K562 (cell line): ENCODE data around the gene SYT15. TPM values are rescaled to one million over a fixed set of nuclear protein-coding genes. Genes with fewer than 3 reads are reported as not detected.
"Not testable (repeated sequence)": the region's sequence is repeated elsewhere in the genome, so short reads cannot be mapped to it uniquely, and the experiment has no call there.

Experiments used
- ATAC-seq: fragments of 200-7000 bp; cut with Tn5 transposase; 3 replicates; pipeline ENCODE4 v1.9.1; 2020; ENCODE audit warnings: moderate library complexity
- BruUV-seq: library from RNA; stranded (reverse); fragments of 400-500 nt; replicated peaks from 2 replicates; lab custom pipeline; 2021; lab: Mats Ljungman, UMichigan
- CTCF ChIA-PET: fragments of 300-600 bp; formaldehyde crosslinking; extraction: SDS; loops from one replicate; lab custom pipeline; 2021; ENCODE audit warnings: low intra/inter-chr PET ratio; lab: Yijun Ruan, JAX
- POLR2A ChIA-PET: fragments of 300-600, 350-650 bp; sonication (Branson Sonifier 250); formaldehyde crosslinking; extraction: SDS; loops from one replicate; lab custom pipeline; 2021; ENCODE audit warnings: antibody characterized with exemption, inconsistent platforms; lab: Yijun Ruan, JAX
- DNase-seq, 4 experiments: peaks; one replicate each; pipeline versions ENCODE4 v3.0.0 to v3.0.0-alpha.2; 2011 to 2018; ENCODE audit warnings: low spot score in 3 of 4, mixed read lengths in 3 of 4; ENCODE audit errors: extremely low read depth in 1 of 4
- FAIRE-seq: peaks from 2 replicates; lab custom pipeline; 2011; peaks lifted over from hg19 to GRCh38; lab: Jason Lieb, UNC
- H2AFZ ChIP-seq: 2 replicates; pipeline ENCODE4 v1.6.0; 2011; ENCODE audit warnings: low read depth, low read length, control low read depth, inconsistent platforms
- H3K27ac ChIP-seq: fragments of 200-600 bp; 3 replicates; pipeline ENCODE4 v1.8.0; 2011; ENCODE audit warnings: low read depth, mild to moderate bottlenecking, control low read depth, inconsistent platforms, low read length, moderate library complexity, mixed read lengths; ENCODE audit errors: extremely low read depth
- H3K27me3 ChIP-seq, 2 experiments: fragments of 300-600 bp in 1 of 2; 2 replicates in 1 of 2; 3 replicates in 1 of 2; pipeline versions ENCODE4 v1.6.0 to v1.8.0; 2011; ENCODE audit warnings: inconsistent platforms in 2 of 2, low read length in 2 of 2, mild to moderate bottlenecking in 1 of 2, mixed read lengths in 1 of 2, moderate library complexity in 1 of 2; ENCODE audit not compliant: control insufficient read depth in 2 of 2, insufficient read depth in 2 of 2
- H3K36me3 ChIP-seq: fragments of 300-600 bp; 3 replicates; pipeline ENCODE4 v1.8.0; 2011; ENCODE audit warnings: mild to moderate bottlenecking, low read length, inconsistent platforms; ENCODE audit not compliant: control insufficient read depth, insufficient read depth
- H3K4me1 ChIP-seq, 2 experiments: fragments of 200-600 bp in 1 of 2; replicated peaks in 1 of 2; 2 replicates in 1 of 2; 3 replicates in 1 of 2; pipeline versions ENCODE4 v1.5.1 to v1.8.0; 2011; ENCODE audit warnings: inconsistent platforms in 2 of 2, low read length in 2 of 2, mild to moderate bottlenecking in 1 of 2, mixed read lengths in 1 of 2, moderate library complexity in 1 of 2; ENCODE audit not compliant: control insufficient read depth in 2 of 2, insufficient read depth in 2 of 2
- H3K4me2 ChIP-seq: 2 replicates; pipeline ENCODE4 v1.6.1; 2011; ENCODE audit warnings: low read length, control low read depth, inconsistent platforms, mixed read lengths; ENCODE audit not compliant: insufficient read depth
- H3K4me3 ChIP-seq: fragments of 200-600 bp; sonication (generic), shearing (Covaris generic); 2 replicates; pipeline ENCODE4 v1.5.1; 2016; ENCODE audit warnings: control low read depth, inconsistent platforms
- H3K79me2 ChIP-seq: fragments of 200-600 bp; 3 replicates; pipeline ENCODE4 v1.8.0; 2011; ENCODE audit warnings: low read length, inconsistent platforms; ENCODE audit not compliant: control insufficient read depth, insufficient read depth
- H3K9ac ChIP-seq, 2 experiments: 2 replicates each; pipeline versions ENCODE4 v1.6.0 to v1.6.1; 2011; ENCODE audit warnings: low read depth in 2 of 2, low read length in 2 of 2, control low read depth in 1 of 2, inconsistent platforms in 1 of 2, mild to moderate bottlenecking in 1 of 2, mixed read lengths in 1 of 2; ENCODE audit not compliant: insufficient read depth in 1 of 2
- H3K9me1 ChIP-seq: one replicate; pipeline ENCODE4 v1.6.0; 2011; ENCODE audit warnings: inconsistent platforms, mild to moderate bottlenecking, low read length, moderate library complexity; ENCODE audit not compliant: control insufficient read depth, insufficient read depth
- H3K9me3 ChIP-seq: replicated peaks from 2 replicates; pipeline ENCODE4 v1.5.1; 2011; ENCODE audit warnings: low read depth, low read length, inconsistent platforms; ENCODE audit not compliant: control insufficient read depth, insufficient read depth
- H4K20me1 ChIP-seq: replicated peaks from 2 replicates; pipeline ENCODE4 v1.6.1; 2011; ENCODE audit warnings: low read length, inconsistent platforms, mixed read lengths; ENCODE audit not compliant: control insufficient read depth, insufficient read depth
- WGBS: fragments of 100-300 bp; shearing (Covaris generic); methylation state at CpG from one replicate; pipeline ENCODE4 v1.1.6; 2016; ENCODE audit warnings: low coverage, mixed read lengths; ENCODE audit not compliant: insufficient coverage; ENCODE audit errors: missing lambda C conversion rate; 5-methylcytosine and 5-hydroxymethylcytosine counted together
- in situ Hi-C: fragments of 300-500 bp; cut with MboI; formaldehyde crosslinking; loops from 4 replicates; pipeline ENCODE4 v1.15.0; 2018; ENCODE audit warnings: inconsistent platforms, mixed read lengths
- intact Hi-C: fragments of 100-400 bp; cut with micrococcal nuclease; formaldehyde crosslinking; loops from 2 replicates; pipeline ENCODE4 v1.14.2; 2022
- polyA plus RNA-seq, 8 experiments: library from polyadenylated mRNA; depleted of rRNA in 4 of 8; stranded (reverse) in 5 of 8; unstranded in 3 of 8; fragments of >200 nt; fragmentation: Nextera tagmentation in 2 of 8; fragmentation: Illumina TruSeq in 1 of 8; extraction: Ambion mirVana in 2 of 8; extraction: Trizol in 1 of 8; gene quantifications; 2 replicates each; pipeline versions ENCODE4 v1.2.1 to v1.2.3, GENCODE V29; 2011 to 2014; ENCODE audit warnings: inconsistent platforms in 1 of 8, missing spikeins in 1 of 8
- total RNA-seq, 7 experiments: library from RNA; depleted of rRNA in 6 of 7; stranded (reverse); fragments of >200 nt in 6 of 7; fragmentation: Illumina TruSeq in 2 of 7; extraction: Trizol in 2 of 7; gene quantifications; 2 replicates each; pipeline versions ENCODE4 v1.2.1 to v1.2.3, GENCODE V29; 2011 to 2021; ENCODE audit warnings: low replicate concordance in 1 of 7

SYT15 gene
- total and polyA plus RNA-seq, 9 of the 15 experiments (the other 6 are each of a cell fraction or from before 2014, with no cell fraction given): 0.05 to 0.82 (median 0.21) TPM; not detected in 1

- H3K4me2 ChIP-seq, H4K20me1 ChIP-seq, in situ Hi-C loops, FAIRE-seq, ATAC-seq, H3K9ac ChIP-seq, H3K79me2 ChIP-seq, H2AFZ ChIP-seq, H3K36me3 ChIP-seq, DNase-seq, intact Hi-C loops, H3K27me3 ChIP-seq, H3K4me1 ChIP-seq, POLR2A ChIA-PET, BruUV-seq, H3K9me3 ChIP-seq, CTCF ChIA-PET, H3K9me1 ChIP-seq, H3K4me3 ChIP-seq, H3K27ac ChIP-seq: not testable (repeated sequence)
- WGBS: 20% methylated on average over 3 of the region's 11 CpGs
Measured at GRCh38 chr10:46584196-46584595, 5.3 kb downstream of the SYT15 start.

GRCh38 chr10:46585246-46585645 lies 6.3 kb downstream of the SYT15 start:
- H3K27me3 ChIP-seq, CTCF ChIA-PET, BruUV-seq, H3K4me3 ChIP-seq, DNase-seq, intact Hi-C loops, H3K27ac ChIP-seq, H3K9me3 ChIP-seq, POLR2A ChIA-PET, H3K4me2 ChIP-seq, H3K9ac ChIP-seq, in situ Hi-C loops, H3K79me2 ChIP-seq, H3K9me1 ChIP-seq, H4K20me1 ChIP-seq, FAIRE-seq, ATAC-seq, H2AFZ ChIP-seq, H3K36me3 ChIP-seq, H3K4me1 ChIP-seq: not testable (repeated sequence)
- WGBS: no CpG with 5 or more reads among the region's 13 CpGs

- ATAC-seq, H3K27ac ChIP-seq, H3K9me1 ChIP-seq, H4K20me1 ChIP-seq, H3K27me3 ChIP-seq, H3K4me3 ChIP-seq, CTCF ChIA-PET, POLR2A ChIA-PET, in situ Hi-C loops, H3K79me2 ChIP-seq, intact Hi-C loops, H3K36me3 ChIP-seq, H3K4me1 ChIP-seq, H3K4me2 ChIP-seq, BruUV-seq, H3K9me3 ChIP-seq, H3K9ac ChIP-seq, DNase-seq, FAIRE-seq, H2AFZ ChIP-seq: not testable (repeated sequence)
- WGBS: no CpG with 5 or more reads among the region's 24 CpGs
Measured at GRCh38 chr10:46587546-46587945, 8.6 kb downstream of the SYT15 start.

- H4K20me1 ChIP-seq, POLR2A ChIA-PET, CTCF ChIA-PET, H3K9me1 ChIP-seq, H3K9me3 ChIP-seq, H2AFZ ChIP-seq, FAIRE-seq, H3K27ac ChIP-seq, intact Hi-C loops, in situ Hi-C loops, H3K9ac ChIP-seq, H3K79me2 ChIP-seq, H3K4me3 ChIP-seq, H3K4me1 ChIP-seq, DNase-seq, H3K27me3 ChIP-seq, ATAC-seq, H3K36me3 ChIP-seq, BruUV-seq, H3K4me2 ChIP-seq: not testable (repeated sequence)
- no CpG with 5 or more reads among the region's 3 CpGs for WGBS
Measured at GRCh38 chr10:46588221-46588620, 9.3 kb downstream of the SYT15 start.
